HG03521 (cell line): ENCODE results near the gene KBTBD12.

Experiments used
- ATAC-seq: cut with Tn5 transposase; IDR thresholded peaks from one replicate; pipeline ENCODE4 v1.9.1; 2021; ENCODE audit warnings: mild to moderate bottlenecking, moderate library complexity; ENCODE audit not compliant: unreplicated experiment

KBTBD12 gene

DNA sequence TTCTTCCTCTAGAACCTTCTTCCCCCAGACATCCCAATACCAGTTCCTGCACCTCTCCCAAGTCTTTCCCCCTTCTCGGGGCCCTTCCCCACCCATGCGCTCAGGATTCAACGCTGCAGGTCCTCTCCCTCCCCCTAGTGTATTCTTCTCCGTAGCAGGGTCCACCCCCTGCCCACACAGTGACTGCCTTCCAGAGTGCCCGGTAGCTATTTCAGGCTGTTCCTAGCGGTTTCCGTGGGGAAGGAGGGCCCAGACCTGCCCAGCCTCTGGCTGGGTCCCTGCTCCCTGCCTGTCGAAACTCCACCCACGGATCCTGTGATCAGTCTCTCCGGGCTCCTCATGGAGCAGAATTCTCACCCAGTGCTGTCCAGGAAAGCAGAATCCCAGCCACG, 92.0 kb downstream of the KBTBD12 start:
- no peak for ATAC-seq

DNA sequence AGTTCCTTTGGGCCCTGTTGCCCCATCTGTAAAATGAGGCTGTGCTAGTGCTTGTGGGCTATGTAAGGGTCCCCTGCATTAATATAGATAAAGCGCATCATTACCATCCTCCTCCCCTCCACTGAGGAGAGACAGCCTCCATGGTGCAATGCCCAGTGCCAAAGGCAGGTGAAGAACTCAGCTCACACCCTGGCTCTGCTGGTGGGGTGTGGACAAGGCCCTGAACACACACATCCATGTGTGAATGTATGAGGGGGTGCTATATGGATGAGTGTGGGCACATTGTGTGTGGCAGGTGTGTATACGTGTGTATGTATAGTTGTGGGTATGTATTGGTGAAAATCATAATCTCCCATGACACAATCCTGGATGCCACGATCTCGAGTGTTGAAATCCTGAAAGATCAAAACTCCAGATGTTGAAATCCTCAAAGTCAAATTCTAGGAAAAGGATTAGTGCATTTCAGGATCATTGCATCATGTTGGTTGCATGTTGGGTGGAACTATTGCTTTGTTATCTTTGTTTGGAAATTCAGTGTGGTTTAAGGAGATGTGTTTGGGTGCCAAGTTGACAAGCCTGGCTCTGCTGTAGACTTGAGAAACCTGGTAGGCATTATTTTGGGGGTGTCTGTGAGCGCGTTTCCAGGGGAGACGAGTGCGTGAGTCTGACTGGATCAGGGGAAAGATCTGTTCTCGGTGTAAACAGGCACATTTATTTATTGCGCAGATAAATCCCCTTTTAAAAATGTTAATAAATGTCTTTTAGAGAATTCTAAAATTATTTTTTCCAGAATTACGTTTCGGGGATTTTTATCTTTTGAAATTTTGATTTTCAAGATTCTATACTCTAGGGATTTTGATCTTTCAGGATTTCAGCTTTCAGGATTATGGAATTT, 95.2 kb downstream of the KBTBD12 start:
- no peak for ATAC-seq

DNA sequence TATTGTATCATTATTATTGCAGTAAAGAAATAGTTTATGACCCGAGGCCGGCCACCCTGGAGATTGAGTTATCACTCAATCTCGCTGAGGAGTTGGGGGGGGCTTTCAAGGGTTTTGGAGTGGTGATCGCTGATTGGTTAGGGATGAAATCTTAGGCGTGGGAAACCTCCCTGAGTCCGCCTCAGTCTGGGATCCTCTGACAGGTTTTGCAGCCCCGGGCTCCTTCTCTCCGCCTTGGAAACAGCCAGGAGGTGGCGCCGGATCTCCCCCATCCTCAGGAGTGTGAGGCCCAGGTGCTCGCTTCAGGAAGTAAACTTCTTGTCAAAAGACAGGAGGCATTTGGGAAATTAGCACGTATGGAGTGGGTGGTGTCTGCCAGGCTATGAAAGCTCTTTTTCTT, 96.1 kb downstream of the KBTBD12 start:
- no peak for ATAC-seq

DNA sequence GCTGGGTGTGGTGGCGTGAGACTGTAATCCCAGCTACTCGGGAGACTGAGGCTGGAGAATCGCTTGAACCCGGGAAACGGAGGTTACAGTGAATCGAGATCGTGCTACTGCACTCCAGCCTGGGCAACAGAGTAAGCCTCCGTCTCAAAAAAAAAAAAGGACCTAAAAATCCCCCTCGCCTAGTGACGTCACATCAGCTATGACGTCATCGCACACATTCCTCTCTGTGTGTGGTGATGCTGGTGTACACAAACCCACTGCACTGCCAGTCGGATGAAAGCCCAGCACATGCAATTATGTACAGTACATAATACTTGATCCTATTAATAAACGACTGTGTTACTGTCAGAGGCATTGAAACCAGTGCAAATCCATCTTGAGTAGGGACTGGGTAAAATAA, 97.0 kb downstream of the KBTBD12 start:
- ATAC-seq, result no peak

GRCh38 chr3:128014548-128014947, 99.5 kb downstream of the KBTBD12 start:
- ATAC-seq, result no peak

- ATAC-seq, result no peak
Observed at GRCh38 chr3:128016502-128016901, 101.5 kb downstream of the KBTBD12 start.

GRCh38 chr3:128021768-128022372, 106.8 kb downstream of the KBTBD12 start:
- ATAC-seq, result no peak

GRCh38 chr3:128033102-128033501, 118.1 kb downstream of the KBTBD12 start:
- no peak for ATAC-seq

- ATAC-seq, result no peak
Observed at GRCh38 chr3:128036119-128036518, 121.1 kb downstream of the KBTBD12 start.
